Activated T-cell treated with anti-CD3 and anti-CD28 coated beads for 48 hours (primary cell): ENCODE data around the gene PTPRD.

Experiments
- DNase-seq: peaks from one replicate; pipeline ENCODE4 v3.0.0-alpha.2; 2020; ENCODE audit warnings: low read depth

Gene PTPRD

DNA sequence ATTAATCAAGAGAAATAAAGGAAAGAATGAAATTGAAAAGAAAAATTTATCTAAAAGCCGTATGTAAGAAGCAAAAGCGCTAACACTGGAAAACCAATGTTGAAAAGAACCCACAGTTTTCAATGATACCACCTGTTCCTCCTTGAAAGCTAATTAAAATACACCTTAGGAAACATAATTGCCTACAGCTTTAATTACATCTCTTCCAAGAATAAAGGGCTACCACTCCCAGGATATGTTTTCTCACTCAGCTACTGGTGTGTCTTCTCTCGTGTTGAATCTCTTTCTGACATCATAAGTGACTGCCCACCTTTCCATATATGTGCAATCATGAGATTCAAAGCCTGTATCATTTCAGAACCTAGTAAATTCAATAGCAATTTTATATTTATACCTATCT is 1932.6 kb downstream of the PTPRD start:
- no peak for DNase-seq

DNA sequence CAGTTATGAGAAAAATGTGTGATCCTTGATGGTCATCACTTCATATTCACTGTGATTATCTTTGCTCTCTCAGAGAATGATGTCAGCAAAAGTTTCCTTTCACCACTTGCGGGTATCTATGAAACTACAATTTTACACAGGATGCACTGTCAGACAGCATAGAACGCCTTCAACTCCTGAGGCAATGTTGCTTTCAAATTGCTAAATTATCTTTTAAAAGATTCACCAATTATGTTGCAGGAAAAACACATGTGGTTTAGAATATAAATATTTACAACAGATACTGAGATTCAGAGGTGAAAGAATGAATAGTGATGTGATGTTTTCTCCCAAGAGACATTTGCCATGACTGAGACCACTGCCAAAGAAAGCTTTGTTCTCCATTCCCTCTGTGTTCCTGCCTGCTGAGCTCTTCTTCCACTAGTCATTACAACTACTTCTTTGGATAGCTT is 1933.4 kb downstream of the PTPRD start:
- no peak for DNase-seq

DNA sequence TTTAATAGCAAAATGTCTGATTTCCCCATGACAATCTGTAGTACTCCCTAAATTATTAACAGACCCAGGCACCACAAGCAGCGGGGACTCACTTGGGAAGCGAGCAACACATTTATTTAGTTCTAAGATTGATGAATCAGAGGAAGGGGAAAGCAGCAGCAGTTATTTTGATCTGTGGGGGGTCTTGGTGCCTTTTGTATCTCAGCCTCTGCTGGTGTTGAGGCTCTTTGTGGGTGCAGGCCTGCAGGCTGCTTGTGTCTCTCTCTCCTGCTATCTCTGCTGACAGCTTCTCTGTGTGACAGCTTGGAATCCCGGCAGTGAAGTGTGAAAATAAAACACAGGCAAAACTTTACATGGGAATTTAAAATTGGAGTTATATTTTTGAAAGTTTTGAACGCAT is 1935.1 kb downstream of the PTPRD start:
- DNase-seq = no peak

DNA sequence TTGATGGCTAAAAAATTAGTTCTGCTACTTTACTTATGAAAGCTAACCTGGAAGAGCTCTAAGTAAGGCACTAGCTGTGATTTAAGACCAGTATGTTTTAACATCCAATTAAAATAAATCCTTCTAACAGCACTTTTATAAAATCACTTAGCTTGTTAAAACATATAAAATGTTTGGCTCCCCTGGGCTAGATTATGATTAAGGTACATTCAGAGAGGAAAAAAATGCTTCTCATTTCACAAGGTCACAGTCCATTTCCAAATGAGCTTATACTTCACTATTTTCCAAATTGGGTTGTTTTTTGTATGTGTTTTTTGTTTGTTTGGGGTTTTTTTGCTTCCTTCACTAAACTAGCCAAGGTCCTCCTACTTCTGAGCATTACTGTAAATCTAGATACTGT is 1938.3 kb downstream of the PTPRD start:
- no peak for DNase-seq

DNA sequence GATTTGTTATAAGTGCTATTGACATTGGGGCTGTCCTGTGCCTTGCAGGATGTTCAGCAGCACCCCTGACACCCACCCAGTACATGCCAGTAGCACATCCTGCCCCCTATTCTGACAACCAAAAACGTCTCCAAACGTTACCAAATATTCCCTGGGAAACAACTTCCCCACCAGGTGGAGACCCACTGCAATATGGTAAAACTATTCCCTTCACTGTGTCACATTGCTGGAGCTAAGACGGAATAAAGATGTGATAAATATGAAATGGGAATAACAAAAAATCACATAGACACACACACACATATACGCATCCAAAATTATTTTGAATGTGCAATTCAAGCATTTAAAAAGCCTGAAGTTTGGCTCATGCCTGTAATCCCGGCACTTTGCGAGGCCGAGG is 1939.0 kb downstream of the PTPRD start:
- no peak for DNase-seq

DNA sequence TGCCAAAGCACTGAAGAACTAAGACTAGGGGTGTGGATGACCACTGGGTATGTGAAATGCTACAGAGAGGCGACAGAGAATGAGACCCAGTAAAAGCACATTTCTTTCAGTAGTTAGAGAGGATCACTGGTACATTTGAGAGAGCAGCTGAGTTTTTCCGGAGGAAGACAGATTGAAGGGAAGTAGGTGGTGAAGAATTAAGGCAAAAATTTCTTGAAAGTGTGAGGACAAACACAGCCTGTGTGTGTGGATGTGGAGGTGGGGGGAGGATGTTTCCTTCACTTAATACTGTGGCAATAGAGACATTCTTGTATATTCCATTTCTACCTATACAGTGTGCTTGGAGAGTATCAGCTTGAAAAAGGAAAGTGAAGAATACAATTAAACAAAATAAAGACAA is 1942.1 kb downstream of the PTPRD start:
- no peak for DNase-seq

DNA sequence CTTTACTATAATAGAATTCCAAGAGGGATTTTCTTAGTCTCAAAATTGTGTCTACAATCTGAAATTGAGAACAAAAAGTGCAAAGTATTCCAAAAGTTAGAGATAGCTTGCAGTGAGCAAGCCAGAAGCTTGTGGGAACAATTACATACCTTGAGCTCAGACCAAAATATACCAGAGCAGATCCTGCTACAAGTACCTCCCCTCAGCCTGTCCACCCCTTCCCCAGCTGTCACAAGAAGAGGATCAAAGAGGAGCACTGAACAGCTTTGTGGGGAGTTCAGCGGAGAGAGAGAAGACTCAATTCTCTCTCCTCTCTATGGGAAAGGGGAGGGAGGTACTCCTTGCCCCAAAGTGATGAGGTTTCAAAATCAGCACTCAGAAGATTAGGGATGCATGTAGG is 1944.1 kb downstream of the PTPRD start:
- no peak for DNase-seq

DNA sequence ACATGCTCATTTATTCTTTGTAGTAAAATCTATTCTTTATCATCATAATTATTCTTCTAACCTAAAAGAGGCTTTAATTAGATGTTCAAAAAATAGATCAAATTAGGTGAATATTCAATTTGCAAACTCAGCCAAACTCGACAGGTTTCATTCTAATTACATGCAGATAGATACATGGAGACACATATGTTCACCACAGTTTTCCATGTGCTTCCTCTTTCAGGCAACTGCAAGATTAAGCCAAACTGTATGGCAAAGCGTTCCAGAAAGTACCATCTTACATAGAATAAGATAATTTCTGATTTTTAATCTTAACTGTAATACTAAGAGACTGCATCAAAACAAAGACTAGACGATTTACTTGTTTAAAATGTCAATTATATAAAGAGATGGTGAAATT is 1944.6 kb downstream of the PTPRD start:
- no peak for DNase-seq

DNA sequence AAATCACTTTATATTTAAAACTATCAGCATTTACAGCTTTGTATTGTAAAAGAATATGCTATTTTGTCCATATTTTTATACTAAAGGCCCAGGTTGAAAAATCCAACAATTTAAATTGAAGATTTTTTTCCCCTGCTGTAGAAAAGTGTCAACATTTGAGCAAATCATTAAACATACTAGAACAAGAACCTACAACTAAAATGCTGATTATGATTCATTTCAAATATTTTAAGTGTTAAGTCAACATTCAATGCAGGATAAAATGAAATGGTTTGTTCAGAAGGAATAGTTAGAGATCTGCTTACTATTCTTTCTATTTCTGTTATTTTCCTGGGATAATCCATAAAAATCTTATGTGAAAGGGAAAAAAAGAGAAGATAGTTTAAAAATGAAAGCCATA is 1946.7 kb downstream of the PTPRD start:
- DNase-seq = no peak

DNA sequence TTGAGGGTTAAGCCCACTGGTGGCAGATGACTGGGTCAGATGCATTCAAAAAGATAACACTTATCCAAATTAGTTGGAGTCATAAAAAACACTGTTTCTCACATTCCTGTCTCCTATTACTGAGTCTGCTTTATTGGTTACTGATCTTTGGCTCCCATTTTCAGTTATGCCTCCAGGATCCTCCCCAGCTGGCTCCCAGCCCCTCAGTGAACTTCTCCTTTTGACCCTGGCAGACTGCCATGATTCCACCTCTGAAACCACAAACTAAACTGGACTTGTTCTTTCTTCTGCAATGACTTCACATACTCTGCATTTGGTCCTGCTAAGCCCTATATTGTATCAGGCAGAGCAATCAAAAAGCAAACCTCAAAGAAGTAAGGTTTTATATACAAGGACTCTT is 1952.4 kb downstream of the PTPRD start:
- no peak for DNase-seq

DNA sequence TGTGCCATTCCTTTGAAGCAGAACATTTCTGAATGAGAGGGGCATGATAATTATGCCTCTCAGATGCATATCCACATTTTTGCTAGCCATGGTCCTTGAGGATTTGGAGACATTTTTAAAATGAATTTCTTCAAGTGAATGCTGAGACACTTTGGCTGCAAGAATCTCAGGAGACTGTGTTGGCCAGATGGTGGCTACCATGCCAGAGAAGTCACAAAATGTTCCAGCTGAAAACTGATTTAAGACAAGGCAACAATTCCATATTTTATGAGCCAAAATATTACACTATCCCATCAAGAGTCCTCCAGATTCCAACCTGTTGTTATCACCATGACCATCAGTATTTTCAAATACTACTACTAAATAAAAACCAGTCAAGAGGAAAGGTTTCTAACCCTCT is 1953.7 kb downstream of the PTPRD start:
- DNase-seq = no peak

DNA sequence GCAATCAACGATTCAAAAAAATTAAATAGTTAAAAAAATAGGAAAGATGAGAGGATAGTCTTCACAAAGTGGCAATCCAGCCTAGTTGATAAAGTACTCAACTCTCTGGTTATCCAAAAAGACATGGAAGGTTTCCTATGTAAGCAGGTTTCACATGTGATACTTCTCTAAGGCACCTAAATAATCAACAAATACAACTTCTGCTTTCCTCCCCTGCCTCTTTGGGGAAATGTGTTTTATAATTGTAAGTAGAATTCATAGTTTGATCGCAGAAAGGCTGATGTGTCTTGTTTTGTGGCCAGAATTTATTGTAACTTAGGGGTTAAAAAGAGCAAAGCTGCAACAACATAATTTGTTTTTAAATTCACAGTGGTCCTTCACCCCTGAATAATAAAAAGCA is 1957.7 kb downstream of the PTPRD start:
- DNase-seq = no peak

DNA sequence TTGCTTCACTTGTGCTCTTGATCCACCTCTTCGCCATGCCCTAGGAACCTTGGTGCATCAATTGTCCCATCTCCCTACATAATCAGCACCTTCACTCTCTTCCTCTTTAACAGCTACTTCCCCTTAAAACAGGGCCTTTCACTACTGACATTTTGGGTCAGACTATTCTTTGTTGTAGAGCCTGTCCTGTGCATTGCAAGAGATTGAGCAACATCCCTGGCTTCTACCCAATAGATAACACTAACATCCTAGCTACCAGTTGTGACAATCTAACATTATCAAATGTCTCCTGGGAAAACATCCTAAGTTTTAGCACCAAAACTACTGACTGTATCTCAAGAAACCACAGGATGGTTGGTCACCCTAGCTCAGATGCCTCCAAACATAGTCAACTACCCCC is 1958.9 kb downstream of the PTPRD start:
- DNase-seq = no peak

DNA sequence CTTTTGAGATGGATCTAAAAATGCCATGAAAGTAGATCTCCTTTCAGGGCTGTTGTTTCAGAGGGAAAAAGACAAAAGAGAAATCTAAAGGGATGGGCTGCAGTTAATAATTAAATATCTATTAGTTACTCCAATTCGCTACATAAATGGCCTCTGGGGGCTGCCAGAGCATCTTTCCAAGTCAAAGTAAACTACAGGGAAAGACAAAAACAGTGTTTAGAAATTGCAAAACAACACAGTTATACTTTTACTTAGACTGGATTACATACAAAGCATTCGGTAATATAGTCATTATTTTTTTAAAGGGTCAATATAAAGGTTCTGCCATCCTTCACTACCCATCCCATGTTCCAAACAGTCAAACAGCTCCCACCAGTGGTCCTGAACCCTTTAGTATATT is 1959.7 kb downstream of the PTPRD start:
- DNase-seq = no peak

DNA sequence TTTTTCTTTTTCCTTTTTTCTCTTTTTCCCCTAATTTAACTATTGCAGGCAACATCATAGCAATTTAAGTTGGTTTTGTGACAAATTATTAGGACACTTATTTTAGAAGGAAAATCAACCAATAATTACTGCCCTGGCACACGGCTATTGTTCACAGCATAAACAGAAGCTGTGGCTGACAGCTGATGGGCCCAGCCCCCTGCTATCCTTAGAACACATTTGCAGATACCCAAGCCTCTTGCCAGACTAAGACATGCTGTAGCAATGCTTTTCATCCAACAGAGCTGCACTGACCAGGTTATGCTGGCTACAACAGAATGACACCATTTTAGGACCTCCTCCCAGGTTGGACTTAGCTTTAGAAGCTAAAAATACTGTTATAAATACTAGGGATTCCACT is 1960.5 kb downstream of the PTPRD start:
- no peak for DNase-seq

DNA sequence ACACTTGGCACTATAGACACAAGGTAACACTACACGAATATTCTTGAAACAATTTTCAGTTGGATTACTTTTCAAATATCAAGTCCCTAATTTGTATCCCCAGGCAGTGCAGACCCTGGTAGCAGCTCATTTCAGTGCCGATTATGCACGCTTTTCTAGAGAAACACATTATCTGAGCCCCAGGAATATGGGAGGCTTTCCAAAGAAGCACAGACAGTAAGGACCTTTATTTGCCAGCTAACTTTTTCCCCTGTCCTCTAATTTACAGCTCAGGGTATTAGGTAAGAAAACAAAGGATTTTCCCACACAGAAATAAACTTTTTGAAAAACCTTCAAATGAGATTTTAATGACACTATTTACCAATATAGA is 1961.0 kb downstream of the PTPRD start:
- no peak for DNase-seq

DNA sequence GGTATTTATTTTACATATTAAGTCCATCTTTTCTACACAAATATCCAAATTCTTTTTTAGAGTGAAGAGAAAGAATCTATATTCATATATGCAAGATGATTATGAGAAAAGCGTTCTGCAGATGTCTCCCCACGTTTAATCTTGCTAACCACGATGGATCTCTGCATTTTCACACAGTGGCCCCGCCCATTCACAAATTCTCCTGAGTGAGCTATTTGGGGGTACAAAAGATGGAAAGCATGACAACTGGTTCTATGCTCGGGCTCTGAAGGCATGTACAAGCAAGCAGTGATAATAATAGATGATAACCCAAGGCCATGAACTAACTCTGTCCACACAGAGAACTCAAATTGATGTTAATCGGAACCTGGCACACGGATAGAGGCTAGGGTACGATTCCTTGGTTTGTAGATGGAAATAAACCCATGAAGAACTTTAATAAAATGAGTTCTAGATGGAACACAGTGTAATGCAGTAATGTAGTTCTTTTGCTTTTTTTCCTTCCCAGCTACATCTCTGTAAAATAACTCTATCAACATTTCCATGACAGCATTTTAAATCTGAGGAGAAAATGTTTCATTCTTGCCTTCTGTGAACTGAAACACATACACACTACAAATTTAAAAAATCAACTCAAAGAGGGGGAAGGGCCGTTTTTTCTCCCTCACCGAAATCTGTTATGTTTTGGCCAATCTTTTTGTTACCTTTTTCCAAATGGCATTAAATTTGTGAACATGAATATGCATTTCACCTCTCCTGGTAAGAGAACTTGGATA is 1961.5 kb downstream of the PTPRD start:
- DNase-seq = no peak

DNA sequence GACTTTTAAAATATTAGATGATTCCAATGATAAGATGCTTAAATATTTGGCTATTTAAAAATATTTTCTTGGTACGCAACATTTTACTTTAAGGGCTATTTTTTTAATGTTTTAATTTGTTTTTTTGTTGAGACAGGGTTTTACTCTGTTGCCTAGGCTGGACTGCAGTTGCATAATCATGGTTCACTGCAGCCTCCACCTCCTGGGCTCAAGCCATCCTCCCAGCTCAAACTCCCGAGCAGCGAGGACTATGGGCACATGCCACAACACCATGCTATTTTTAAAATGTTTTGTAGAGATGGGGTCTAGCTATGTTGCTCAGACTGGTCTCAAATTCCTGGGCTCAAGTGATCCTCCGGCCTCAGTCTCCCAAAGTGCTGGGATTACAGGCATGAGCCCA is 1963.0 kb downstream of the PTPRD start:
- no peak for DNase-seq

DNA sequence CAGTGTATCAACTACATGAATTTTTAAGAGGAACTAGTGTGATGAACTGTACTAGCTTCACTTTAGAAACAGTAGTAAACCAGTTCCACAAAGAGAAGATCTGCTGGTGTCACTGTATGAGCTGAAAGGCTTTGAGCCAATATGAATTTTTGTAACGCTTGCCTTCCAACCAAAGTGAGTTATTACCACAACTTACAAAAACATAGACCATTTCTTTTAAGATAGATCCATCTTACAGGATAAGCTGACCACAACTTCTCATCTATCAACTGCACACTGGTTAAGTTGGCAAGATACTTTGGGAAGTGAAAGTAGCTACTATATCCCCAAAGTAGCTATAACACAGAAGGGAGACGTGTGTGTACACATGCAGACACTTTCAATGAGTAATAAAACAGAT is 1963.6 kb downstream of the PTPRD start:
- no peak for DNase-seq

DNA sequence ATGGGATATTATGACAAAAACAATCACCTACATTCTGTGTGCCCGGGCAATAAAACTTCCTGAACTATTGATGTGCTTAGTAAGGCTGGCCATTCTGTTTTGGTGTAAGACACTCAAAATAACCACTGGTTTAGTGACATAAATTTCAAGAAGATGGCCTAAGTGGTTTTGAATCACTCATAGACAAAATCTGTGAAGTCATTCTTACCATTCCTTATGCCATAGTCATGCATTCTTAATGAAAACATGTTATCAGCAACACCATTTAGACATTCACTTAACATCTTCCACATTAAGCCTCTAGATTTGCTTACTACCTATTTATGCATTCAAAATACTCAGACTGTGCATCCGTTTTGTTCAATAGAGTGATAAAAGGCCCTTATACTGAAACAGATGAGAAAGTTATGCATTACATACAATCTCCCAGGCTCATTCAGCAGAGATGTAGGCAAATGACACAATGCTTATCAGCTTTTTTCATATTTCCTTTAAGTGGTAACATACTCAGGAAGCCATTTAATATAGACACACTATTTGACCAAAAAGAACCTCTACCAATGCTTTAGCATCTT is 1964.4 kb downstream of the PTPRD start:
- no peak for DNase-seq

DNA sequence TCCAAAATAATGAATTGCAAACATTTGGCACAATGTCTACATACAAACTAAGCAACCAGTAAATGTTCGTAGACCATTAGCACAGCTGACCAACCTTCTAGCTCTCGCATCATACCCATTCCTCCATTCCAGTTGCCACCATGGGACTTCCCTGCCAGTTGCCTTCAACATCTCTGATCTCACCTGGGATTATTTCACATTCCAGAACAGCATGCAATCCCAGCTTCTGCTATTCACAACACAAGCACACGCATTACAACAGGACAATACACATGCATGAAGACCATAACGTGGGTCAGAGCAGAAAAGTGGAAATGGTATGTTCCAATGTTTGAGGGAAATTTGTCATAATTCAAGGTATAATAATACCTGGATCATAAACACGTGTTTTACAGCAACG is 1965.0 kb downstream of the PTPRD start:
- no peak for DNase-seq

DNA sequence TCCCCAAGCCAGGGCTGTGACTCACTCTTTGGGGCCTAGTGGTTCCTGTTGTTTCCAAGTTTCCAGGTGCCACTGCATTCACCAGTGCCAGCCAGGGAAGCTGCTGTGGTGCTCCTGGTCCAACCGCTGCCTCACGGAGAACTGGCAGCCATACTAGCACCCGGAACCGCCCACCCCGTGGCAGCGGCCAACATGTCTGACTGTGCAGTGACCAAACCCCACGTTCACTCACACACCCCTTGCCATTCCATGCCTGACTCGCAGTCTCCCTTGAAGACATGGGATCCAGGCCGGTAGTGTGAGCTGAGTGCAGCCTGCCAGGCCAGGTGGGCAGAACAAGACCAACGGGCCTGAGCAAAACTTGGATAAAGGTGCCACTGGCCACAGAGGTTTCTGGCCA is 1968.2 kb downstream of the PTPRD start:
- no peak for DNase-seq

DNA sequence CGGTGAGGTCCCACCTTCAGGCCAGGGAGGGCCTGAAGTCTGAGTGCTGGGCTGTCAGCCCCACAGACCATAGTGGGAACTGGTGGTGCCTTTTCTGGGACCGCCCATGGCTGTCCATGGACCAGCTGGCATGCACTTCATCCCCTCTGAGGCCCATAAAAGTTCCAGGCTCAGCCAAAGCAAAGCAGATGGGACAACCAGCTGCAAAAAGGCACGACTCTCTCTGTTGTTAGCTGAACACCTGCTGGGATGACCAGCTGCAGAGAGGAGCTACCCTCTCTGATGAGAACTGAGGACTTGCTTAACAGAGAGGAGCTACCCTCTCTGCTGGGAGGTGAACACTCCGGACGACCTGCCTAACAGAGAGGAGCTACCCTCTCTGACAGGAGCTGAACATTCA is 1968.9 kb downstream of the PTPRD start:
- DNase-seq = no peak

DNA sequence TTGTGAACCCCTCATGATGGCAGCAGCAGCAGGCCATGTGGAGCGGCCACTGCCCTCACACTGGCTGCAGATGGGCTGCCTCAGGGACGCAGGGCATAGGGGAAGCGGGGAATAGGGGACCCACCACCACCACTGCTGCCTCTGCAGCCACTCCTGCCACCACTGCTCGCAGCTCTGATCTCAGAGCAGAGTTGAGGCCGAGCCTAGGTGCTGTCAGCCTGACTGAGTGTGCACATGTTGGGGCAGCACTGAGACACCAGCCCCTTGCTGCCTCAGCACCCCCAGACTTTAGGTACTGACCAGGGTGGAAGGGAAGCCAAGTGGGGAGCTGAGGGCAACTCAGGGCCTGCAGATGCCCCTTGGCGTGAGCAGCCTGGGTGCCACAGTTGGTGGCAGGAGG is 1969.3 kb downstream of the PTPRD start:
- no peak for DNase-seq
